ENCODE measurements around the gene KLK6. TPM values are rescaled to one million over a fixed set of nuclear protein-coding genes. Genes with fewer than 3 reads are reported as not detected.

KLK6 gene
- total and polyA plus RNA-seq, 4 donors, result not detected

DNA sequence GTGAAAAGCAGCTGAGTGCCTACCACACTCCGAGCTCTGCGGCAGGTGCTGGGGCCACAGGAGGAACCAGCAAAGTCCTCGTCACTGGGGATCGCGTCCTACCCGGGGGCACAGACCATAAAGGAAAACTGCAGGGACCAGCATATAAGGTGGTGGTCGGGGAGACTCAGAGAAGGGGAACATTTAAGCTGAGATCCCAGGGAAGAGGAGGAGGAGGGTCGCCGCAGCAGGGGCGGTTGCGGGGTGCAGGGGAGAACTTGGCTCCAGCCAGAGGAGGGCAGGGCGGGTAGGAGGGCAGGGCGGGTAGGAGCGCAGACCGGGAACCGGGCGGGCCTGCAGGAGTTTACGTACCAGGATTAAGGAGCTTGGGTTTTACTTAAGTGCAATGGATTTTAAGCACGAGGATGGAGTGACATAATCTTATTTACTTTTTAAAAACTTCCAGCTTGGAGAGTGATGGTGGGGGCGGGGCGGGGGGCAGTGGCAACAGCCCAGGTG is 57.2 kb downstream of the KLK6 start:
- Histone ChIP-seq H3K9me3 (ENCODE audit: control insufficient read depth in 4 of 4, low read length in 3 of 4) (no peaks in the 10 kb centered on the region), H3K36me3 (ENCODE audit: control insufficient read depth in 4 of 4, insufficient read depth in 3 of 4, low read depth in 1 of 4, low read length in 3 of 4) (no peaks in the 10 kb centered on the region), H3K9ac (ENCODE audit: low read depth in 1 of 2, low read length in 2 of 2) (no peak overlapping the region), H3K27ac (ENCODE audit: low read depth in 1 of 2, low read length in 2 of 2) (no peak overlapping the region), H3K4me3 (ENCODE audit: low read depth in 1 of 3, low read length in 3 of 3) (no peak overlapping the region), H3K4me1 (ENCODE audit: control insufficient read depth in 4 of 4, insufficient read depth in 4 of 4, low read length in 3 of 4) (no peaks in the 10 kb centered on the region), H3K27me3 (ENCODE audit: control insufficient read depth in 4 of 4, insufficient read depth in 4 of 4, low read length in 3 of 4) (peaks cover 2 to 14% (median 5%) of the 10 kb centered on the region in 4 donors)
- DNase-seq (ENCODE audit: low spot score), result no peak
- WGBS, result 15% methylated on average over 21 of the region's 21 CpGs
- no peak for TF ChIP-seq EGR1 (IDR thresholded peaks at IDR 0.05; ENCODE audit: low read depth in 2 of 2)
- TF ChIP-seq JUND (IDR thresholded peaks at IDR 0.05), result no peak
- no peak for TF ChIP-seq TAF1 (conservative IDR thresholded peaks at IDR 0.05)

DNA sequence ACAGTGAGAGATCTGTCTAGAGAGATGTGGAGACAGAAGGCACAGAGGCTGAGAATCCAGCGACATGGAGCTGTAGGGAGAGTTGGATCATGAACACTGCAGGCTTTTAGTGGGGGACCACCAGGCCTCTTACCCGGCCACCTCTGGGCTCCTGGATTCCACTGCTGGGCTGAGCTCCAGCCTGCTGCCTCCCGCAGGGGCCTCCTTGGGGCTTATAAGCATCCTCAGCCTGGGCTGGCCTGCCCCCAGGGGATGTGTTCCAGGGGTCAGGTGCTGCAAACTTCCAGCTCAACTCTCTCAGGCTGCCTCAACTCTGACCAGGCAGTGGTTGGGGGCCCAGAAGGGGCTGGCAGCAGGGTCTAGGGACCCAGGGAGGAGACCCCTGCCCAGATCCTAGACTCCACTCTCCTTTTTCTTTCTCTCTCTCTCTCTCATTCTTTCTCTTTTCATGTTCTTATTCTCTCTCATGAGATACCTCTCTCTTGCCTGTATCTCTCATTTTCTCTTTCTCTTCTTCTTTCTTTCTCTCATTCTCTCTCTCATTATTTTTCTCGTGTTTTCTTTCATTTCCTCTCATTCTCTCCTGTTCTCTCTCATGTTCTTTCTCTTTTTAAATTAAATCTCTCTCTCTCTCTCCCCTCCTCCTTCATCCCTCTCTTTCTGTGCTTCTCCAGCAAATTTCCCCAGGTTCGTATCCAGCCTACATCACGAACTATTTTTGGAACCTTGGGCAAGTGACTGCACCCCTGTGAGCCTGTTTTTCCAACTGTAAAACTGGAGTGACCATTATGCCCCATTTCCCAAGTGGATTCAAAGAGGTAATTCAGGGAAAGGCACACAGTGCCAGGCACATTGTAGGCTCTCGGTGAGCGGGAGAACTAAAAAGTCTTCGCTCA is 57.9 kb downstream of the KLK6 start, which contains the start of gene KLK4:
TSS of gene KLK4 (minus strand) at position 190 of the 896 bp plus-strand sequence. CDS start 657 bp downstream, outside the sequence.
- DNase-seq (ENCODE audit: low spot score), result no peak
- Histone ChIP-seq H3K4me3 (ENCODE audit: low read depth in 1 of 3, low read length in 3 of 3) (no peak within 1 kb of the TSS), H3K36me3 (ENCODE audit: control insufficient read depth in 4 of 4, insufficient read depth in 3 of 4, low read depth in 1 of 4, low read length in 3 of 4) (no peaks in the 10 kb centered on the region), H3K9me3 (ENCODE audit: control insufficient read depth in 4 of 4, low read length in 3 of 4) (no peaks in the 10 kb centered on the region), H3K27me3 (ENCODE audit: control insufficient read depth in 4 of 4, insufficient read depth in 4 of 4, low read length in 3 of 4) (peaks cover 2 to 14% (median 5%) of the 10 kb centered on the region in 4 donors), H3K9ac (ENCODE audit: low read depth in 1 of 2, low read length in 2 of 2) (no peak within 1 kb of the TSS), H3K4me1 (ENCODE audit: control insufficient read depth in 4 of 4, insufficient read depth in 4 of 4, low read length in 3 of 4) (no peaks in the 10 kb centered on the region), H3K27ac (ENCODE audit: low read depth in 1 of 2, low read length in 2 of 2) (no peak within 1 kb of the TSS)
- WGBS, result 55% methylated on average over 9 of the region's 9 CpGs
- no peak for TF ChIP-seq FOXA1 (IDR thresholded peaks at IDR 0.05)
- TF ChIP-seq HNF4A (conservative IDR thresholded peaks at IDR 0.05), result no peak
- no peak for TF ChIP-seq FOXA2 (IDR thresholded peaks at IDR 0.05)
- no peak for TF ChIP-seq EGR1 (IDR thresholded peaks at IDR 0.05; ENCODE audit: low read depth in 2 of 2)
- TF ChIP-seq TAF1 (conservative IDR thresholded peaks at IDR 0.05), result no peak
- no peak for TF ChIP-seq HNF4G (IDR thresholded peaks at IDR 0.05)
- TF ChIP-seq ZBTB33 (IDR thresholded peaks at IDR 0.05), result no peak

DNA sequence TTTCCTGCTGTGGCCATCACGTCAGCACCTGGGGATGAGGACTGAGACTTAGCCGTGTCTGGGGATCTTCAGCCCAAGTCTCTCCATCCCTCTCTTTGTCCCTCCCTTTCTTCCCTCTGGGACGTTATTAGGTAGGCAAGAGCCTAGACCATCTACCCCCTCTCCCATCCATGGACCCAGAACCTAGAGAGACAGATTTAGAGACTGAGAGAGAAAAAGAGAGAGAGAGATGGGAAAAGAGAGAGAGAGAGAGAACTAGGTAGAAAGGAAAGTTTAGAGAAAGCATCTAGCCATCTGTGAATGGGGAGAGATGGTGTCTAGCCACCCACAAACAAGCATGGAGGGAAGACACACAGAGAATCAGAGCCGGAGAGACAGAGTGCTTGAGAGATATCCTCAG is 58.7 kb downstream of the KLK6 start:
- H3K4me1 ChIP-seq (ENCODE audit: control insufficient read depth in 4 of 4, insufficient read depth in 4 of 4, low read length in 3 of 4), result no peaks in the 10 kb centered on the region
- H3K27ac ChIP-seq (ENCODE audit: low read depth in 1 of 2, low read length in 2 of 2), result no peak overlapping the region
- no peak overlapping the region for H3K9ac ChIP-seq (ENCODE audit: low read depth in 1 of 2, low read length in 2 of 2)
- DNase-seq (ENCODE audit: low spot score), result no peak
- 59% methylated on average over 4 of the region's 4 CpGs for WGBS
- H3K27me3 ChIP-seq (ENCODE audit: control insufficient read depth in 4 of 4, insufficient read depth in 4 of 4, low read length in 3 of 4), result peaks cover 2 to 14% (median 3%) of the 10 kb centered on the region in 4 donors
- no peak overlapping the region for H3K4me3 ChIP-seq (ENCODE audit: low read depth in 1 of 3, low read length in 3 of 3)
- H3K9me3 ChIP-seq (ENCODE audit: control insufficient read depth in 4 of 4, low read length in 3 of 4), result no peaks in the 10 kb centered on the region
- H3K36me3 ChIP-seq (ENCODE audit: control insufficient read depth in 4 of 4, insufficient read depth in 3 of 4, low read depth in 1 of 4, low read length in 3 of 4), result no peaks in the 10 kb centered on the region
- TF ChIP-seq NR2F2 (IDR thresholded peaks at IDR 0.05) (no peak), REST (IDR thresholded peaks at IDR 0.05) (no peak), YY1 (IDR thresholded peaks at IDR 0.05) (no peak), ATF3 (IDR thresholded peaks at IDR 0.05) (no peak), GABPA (IDR thresholded peaks at IDR 0.05 in 1 of 2, conservative IDR thresholded peaks at IDR 0.05 in 1 of 2) (no peak), FOXA1 (IDR thresholded peaks at IDR 0.05) (no peak), JUND (IDR thresholded peaks at IDR 0.05) (no peak), RAD21 (IDR thresholded peaks at IDR 0.05) (no peak), HNF4G (IDR thresholded peaks at IDR 0.05) (no peak), RXRA (IDR thresholded peaks at IDR 0.05) (no peak), TAF1 (conservative IDR thresholded peaks at IDR 0.05) (no peak), SP1 (IDR thresholded peaks at IDR 0.05) (no peak), FOXA2 (IDR thresholded peaks at IDR 0.05) (no peak), EGR1 (IDR thresholded peaks at IDR 0.05; ENCODE audit: low read depth in 2 of 2) (no peak)
- TF ChIP-seq, protein P1, sequence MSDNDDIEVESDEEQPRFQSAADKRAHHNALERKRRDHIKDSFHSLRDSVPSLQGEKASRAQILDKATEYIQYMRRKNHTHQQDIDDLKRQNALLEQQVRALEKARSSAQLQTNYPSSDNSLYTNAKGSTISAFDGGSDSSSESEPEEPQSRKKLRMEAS (IDR thresholded peaks at IDR 0.05), result no peak
- TF ChIP-seq, protein P2, sequence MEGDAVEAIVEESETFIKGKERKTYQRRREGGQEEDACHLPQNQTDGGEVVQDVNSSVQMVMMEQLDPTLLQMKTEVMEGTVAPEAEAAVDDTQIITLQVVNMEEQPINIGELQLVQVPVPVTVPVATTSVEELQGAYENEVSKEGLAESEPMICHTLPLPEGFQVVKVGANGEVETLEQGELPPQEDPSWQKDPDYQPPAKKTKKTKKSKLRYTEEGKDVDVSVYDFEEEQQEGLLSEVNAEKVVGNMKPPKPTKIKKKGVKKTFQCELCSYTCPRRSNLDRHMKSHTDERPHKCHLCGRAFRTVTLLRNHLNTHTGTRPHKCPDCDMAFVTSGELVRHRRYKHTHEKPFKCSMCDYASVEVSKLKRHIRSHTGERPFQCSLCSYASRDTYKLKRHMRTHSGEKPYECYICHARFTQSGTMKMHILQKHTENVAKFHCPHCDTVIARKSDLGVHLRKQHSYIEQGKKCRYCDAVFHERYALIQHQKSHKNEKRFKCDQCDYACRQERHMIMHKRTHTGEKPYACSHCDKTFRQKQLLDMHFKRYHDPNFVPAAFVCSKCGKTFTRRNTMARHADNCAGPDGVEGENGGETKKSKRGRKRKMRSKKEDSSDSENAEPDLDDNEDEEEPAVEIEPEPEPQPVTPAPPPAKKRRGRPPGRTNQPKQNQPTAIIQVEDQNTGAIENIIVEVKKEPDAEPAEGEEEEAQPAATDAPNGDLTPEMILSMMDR (IDR thresholded peaks at IDR 0.05; ENCODE audit: low read depth, low read length, missing input control), result no peak

All from liver (tissue), 9 donors.